Measurements from ENCODE around the gene JUNB.

The JUNB gene

DNA sequence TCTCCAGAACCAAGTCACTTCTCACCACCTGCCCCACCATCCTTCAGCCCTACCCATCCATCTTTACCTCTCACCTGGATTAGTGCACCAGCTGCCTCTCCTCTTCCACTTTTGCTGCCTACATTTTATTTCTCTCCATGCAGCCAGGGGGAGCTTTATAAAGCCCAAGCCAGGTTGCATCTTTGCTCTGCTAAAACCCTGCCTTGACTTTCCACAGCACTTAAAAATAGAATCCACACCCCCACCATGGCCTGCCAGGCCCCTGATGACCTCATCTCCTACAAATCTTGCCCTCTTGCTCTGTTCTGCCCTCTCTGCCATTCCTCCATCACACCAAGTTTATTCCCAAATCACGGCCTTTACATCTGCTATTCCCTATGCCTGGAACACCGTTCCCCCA is 17.7 kb upstream of the JUNB start:
- in situ Hi-C loops (cut with MboI; ENCODE audit: low sequenced_read_pairs) = no loop called here

DNA sequence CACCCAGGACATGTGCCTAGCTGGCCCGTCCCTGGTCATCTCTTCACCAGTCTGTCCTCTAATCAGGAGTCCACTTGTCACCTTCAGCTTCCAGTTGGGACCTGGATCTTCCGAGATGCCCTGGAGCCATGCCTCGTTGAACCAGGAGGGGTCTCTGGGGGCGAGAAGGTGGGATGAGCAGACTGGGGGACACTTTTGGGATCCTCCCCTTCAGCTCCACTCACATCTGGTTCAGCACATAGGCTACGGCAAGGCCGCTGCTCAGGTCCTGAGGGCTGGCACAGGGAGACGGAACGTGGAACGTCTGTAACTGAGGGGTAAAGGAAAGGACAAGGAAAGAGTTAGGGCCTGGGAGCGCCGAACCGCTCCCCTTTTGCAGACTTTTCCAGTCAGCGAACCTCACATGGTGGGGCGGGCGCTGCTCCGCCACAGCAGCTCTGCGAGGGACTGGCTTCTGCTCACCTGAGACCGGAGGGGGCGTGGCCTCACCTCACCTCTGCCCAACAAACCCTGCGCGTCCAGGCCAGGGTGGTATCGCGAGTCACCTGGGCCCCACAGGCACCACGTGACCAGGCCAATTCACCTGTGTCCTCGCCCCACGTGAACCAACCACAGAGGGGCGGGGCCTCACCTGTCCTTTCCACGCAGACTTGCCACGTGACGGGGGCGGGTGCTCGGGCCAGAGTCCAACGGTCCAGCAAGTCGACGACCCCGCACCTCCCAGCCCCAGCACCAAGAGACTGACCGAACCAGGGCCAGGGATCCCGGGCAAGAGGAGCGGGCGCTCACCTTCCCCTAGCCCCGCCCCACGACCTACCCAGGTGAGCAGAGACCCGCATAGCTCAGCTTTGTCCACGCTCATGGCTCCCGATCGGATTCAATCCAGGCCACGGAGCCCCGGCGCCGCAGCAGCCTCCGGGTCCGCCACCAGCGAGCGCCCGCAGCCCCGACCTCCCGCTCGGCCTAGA is 16.4 kb upstream of the JUNB start, which contains the start of gene HOOK2:
Gene HOOK2 (minus strand): TSS at position 965 of the 968 bp plus-strand sequence. CDS start 103 bp downstream, at position 862.
- in situ Hi-C loops (cut with MboI; ENCODE audit: low sequenced_read_pairs) = no loop called here

DNA sequence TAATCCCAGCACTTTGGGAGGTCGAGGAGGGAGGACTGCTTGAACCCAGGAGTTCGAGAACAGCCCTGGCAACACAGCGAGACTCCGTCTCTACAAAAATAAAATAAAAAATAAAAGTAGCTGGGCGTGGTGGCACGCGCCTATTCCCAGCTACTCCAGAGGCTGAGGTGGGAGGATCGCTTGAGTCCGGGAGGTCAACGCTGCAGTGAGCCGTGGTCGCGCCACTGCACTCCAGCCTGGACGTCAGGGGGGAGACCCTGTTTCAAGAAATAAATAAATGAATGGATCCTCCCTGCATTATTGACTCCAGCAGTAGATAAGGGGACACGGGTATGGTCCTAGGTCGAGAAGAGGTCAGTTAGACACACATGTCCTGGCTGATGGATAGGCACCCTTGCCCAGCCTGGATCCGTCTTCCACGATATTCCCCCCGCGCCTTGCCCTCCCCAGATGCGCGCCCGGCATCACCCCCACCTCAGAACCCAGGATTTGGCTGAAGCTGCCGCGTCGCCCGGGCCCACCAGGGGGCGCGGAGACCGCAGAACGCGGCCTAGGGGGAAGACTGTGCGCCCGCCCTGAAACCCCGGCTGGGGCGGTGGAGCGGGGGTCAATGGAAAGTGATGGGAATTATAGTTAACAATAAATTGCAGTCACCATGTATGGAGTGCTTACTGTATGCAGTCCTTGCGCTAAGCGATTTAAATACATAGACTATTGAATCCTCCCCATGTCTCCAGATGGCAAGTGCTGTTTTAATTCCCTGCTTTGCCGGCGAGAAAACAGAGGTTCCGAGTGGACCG is 13.9 kb upstream of the JUNB start:
- in situ Hi-C loops (cut with MboI; ENCODE audit: low sequenced_read_pairs) = no loop called here

DNA sequence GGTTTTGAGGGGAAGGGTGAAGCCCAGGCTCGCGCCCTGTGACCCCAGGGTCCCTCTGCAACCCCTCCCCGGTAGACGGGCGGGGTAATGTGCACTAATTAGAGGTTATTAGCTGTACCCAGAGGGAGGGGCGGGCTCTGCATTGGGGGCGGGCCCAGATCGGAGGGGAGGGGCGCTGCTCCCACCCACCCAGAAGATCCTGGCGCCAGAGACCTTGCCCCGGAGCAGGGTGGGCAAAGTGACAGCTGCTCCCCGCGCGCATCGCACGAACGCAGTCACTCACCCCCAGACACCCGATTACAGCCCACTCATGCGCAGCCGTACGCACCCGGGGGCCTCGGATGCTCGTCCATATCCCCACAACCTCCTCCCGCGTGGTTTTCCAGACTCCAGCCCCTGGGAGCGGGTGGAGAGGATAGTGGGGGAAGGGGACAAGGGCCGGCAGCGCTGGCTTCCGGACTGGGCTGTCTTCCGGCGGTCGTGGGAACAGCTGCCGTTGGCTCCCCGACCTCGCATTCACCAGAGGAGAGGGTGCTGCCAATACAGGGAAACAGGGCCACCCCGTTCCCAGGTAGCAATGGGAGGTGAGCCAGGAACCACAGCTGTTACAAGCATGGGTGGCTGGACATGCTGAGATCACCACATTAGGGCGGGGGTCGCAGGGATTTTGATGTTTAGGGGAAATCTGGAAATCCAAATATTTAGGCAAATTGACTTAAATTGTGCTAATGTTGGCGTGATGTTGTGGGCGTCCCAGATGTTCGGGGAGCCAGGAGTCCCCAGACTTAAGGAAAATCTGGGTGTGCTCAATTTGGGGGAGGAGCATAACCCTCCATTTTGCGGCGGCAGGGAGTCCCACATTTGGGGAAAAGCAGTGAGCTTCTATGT is 13.0 kb upstream of the JUNB start:
- in situ Hi-C loops (cut with MboI; ENCODE audit: low sequenced_read_pairs) = no loop called here

DNA sequence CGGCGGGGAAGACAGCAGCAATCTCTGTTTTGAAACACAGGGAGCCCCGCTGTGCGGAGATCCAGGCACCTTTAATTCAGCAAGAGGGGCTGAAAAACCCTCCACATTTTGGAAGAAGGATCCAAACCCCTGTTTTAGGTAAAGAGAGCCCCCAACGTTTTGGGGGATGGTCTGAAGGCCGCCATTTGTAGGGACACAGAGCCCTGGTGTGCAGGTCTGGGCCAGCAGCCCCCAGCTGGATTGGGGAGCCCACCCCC is 12.5 kb upstream of the JUNB start:
- in situ Hi-C loops (cut with MboI; ENCODE audit: low sequenced_read_pairs) = no loop called here

DNA sequence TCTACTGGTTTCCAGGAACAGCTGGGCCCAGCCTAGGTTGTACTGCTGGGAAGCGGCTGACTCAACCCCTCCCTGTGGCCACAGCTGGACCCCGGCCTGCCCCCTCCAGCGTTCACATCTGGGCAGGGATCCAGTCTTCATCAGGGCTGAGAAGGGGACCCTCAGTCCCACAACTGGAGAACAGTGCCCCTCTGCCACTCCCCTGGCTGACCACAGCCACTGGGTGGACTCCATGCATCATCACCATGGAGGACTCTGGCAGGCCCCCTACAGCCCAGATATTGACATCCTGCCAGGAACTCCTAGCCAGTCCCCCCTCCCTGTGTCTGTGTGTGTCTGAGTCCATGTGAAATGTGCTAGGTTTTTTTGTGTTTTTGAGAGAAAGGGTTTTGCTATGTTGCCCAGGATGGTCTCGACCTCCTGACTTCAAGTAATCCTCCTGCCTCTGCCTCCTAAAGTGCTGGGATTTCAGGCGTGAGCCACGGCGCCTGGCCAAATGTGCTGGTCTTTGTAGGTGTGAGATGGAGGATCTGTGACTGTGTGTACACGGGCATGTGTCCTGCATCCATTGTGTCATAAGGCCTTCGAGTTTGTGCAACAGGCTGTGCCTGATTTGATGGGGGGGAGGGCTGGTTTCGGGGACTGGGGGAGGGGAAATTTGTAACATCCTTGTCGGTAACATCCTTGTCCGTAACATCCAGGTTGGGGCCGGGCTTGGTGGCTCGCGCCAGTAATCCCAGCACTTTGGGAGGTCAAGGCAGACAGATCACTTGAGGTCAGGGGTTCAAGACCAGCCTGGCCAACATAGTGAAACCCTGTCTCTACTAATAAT is 11.9 kb upstream of the JUNB start:
- in situ Hi-C loops (cut with MboI; ENCODE audit: low sequenced_read_pairs) = no loop called here

DNA sequence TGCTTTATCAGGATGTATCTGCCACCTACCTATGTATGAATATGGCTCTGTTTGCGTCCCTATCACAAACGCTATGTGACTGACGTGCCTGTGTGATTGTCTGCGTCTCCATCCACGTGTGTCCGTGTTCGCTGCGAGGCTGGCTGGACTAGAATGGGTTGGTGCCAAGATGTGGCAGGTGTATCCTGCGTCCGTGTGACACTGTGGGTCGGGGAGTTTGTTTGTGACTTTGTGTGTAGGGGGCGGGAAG is 9.2 kb upstream of the JUNB start:
- in situ Hi-C loops (cut with MboI; ENCODE audit: low sequenced_read_pairs) = no loop called here

DNA sequence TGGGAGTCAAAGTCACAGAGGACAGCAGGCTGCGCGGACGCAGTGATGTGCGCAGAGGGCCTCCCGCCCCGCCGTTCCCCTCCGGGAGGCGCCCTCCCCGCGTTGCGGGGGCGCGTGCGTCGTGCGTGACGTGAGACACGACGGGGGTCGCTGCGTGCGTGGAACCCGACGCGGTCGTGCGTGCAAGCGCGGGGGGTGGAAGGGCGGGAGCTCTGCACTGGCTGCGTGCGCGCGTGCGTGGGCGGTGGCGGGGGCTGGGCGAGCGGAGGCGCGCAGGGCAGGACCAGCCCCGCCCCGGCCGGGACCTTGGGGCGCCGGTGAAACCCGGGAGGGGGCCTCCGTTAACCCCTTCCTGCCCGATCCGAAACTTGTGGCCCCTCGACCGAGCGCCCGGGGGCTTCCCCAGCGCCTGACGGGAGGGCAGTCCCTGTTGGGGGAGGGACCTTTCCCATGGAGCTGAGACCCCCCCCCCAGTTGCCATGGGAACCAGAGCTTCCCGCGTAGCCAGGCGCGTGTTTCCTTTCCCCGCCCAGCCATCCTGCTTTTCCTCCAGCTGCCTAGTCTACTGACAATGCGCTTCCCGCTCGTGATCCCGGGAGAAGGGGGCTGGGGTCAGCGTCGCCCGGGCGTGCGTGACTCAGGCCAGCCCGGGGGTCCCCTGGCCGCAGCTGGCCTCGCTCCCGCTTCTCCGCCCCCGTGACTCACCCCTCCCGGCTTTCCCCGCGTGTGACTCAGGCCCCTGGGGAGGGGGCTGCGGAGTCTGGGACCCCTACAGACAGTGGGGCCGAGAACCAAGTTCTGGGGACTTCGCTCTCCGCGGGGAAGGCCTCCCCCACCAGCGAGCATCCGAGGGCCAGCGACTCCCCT is 8.6 kb upstream of the JUNB start:
- in situ Hi-C loops (cut with MboI; ENCODE audit: low sequenced_read_pairs) = no loop called here

DNA sequence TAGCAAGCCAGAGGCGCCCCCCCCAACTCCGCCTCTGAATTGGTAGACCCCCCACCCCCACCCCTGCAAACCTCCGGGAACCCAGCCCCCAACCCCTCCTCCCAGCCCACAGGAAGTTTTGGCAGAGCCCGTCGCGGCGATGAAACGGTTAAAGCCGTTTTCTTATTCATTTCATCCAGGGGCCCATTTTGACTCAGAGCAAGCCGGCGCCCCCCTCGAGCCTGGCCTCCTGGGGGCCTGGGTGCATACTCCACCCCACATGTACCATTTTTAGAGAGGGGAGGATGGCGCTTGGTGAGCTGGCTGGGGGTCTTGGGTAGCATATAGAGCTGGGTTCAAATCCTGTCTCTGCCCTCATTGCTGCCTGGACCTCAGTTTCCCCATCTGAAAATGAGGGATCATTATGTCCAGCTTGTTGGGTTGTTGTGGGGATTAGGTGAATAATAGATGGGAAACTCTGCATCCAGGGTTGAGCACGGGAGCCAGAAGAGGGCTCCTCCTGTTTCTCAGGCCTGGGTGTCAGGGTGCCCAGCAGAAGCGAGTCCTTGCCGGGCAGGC is 7.9 kb upstream of the JUNB start:
- in situ Hi-C loops (cut with MboI; ENCODE audit: low sequenced_read_pairs) = no loop called here

DNA sequence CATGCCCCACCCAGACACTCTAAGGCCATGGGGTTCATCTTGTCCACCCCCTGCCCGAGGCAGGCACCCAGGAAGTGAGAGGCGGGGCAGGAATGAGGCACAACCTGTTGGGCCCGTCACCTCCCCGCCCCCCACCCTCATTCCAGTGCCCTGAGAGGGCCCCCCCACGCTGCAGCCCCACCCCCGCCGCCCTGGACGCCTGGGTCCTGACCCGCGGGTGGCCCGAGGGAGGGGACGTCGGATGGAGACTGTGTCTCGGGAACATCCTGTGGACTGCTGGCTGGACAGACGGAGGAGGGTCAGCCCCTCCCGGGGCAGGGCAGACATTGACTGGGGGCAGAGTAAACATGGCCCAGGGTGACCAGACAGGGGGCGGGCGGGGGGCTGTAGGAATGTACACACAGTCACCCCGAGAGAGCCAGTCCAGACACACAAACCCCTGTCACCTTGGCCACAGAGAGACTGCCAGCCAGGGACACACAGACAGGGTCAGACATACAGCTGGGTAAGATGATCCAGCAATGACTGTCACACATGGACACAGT is 7.4 kb upstream of the JUNB start:
- in situ Hi-C loops (cut with MboI; ENCODE audit: low sequenced_read_pairs) = no loop called here

DNA sequence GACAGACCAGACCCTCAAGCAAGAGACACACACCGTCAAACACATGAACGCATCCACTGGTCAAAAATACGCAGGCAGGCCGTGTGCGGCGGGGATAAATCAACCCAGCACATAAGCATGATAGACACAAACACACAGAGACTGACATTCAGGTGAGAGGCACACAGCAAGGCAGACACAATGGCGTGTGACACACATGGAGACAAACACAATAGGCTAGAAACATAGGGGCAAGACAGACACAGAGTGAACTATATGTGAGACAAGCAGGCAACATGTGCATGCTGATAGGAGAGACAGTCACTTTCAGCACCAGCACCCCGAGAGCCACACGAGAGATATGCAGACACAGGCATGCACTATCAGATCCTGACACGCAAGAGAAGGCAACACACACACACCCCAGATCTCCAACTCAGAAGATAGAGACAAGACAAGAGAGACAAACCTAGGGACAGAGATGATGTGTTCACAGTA is 6.9 kb upstream of the JUNB start:
- in situ Hi-C loops (cut with MboI; ENCODE audit: low sequenced_read_pairs) = no loop called here

DNA sequence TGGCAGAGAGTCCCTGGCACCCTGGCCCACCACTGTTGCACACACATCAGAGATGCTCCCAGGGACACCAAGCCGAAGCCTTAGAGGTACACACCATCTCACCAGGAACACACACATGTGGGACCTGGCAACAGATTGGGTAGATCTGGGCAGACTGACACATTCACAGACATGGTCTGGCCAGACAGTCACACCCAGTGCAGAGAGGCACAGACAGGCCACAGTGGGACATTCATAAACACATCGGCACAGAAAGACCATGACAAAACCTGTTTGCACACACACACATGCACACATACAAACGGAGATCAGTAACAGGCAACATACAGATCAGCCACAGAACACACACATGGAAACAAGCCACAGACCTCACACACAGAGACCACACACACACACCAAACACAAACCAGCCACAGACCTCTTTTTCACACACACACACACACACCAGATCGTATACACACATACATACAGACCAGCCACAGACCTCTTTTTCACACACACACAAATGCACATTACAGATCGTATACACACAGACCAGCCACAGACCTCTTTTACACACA is 6.3 kb upstream of the JUNB start:
- in situ Hi-C loops (cut with MboI; ENCODE audit: low sequenced_read_pairs) = no loop called here

DNA sequence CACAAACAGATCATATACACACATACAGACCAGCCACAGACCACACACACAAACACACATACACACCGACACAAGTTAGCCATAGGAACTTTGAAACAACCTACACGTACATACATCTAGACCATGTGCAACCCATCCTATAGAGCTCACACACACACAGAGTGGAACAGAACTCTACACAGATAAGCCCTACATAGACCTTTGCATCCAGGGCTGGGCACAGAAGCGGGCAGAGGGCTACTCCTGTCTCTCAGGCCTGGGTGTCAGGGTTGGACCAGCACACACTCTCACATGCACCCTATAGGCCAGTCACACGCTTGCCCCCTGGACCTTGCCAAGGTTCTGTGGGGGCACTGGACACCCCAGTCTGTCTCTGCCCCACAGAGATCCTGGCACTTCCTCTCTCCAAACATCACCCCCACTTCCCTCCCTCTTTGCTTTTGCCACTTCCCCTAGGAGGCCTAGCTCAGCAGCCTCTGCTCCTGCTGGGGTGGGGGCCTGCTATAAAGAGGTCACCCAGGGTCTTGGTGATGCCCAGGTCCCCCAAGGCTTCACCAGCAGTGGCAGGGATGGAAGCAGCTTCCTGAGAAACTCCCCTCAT is 5.8 kb upstream of the JUNB start:
- in situ Hi-C loops (cut with MboI; ENCODE audit: low sequenced_read_pairs) = no loop called here

DNA sequence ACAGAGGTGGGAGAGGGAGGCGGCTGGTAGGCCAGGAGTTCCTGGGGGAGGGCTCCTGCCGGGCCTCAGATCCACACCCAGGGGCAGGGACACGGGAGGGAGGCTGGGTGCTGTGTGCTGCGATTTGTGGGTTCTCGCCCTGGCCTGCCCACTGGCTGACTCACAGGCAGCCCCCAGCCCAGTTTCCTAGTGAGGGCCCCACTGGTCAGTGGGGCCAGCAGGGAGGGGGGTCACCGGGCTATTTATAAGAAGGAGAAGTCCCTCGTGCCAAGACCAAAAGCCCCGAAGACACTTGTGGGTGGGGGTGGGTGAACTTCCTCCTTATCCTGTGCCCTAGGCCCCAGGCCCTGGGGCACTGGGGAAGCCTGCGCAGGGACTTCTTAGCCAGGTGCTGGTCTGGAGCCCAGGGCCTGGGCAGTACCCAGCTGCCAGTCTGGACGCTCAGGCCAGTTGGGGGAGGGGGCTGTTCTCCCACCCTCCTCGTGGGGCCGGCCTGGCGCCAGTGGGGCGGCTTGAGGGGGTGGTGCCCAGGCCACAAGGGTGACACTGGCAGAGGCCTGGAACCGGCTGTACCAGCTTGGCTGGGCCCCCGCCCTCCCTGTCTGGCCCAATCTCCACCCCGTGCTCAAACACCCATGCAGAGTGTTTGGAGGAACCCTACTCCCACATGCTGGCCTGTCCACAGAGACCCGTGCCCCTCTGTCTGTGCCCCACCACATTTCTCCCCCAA is 5.0 kb upstream of the JUNB start:
- in situ Hi-C loops (cut with MboI; ENCODE audit: low sequenced_read_pairs) = no loop called here

DNA sequence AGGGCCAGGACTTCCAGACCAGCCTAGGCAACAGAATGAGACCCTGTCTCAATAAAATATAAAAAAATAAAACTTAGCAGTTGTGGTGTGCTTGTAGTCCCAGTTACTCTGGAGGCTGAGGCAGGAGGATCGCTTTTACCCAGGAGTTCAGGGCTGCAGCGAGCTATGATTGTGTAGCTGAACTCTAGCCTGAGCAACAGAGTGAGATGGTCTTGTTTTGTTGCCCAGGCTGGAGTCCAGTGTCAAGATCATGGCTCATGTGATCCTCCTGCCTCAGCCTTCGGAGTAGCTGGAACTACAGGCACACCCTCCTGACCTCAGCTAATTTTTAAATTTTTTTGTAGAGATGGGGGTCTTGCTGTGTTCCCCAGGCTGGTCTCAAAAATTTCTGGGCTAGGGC is 4.3 kb upstream of the JUNB start:
- in situ Hi-C loops (cut with MboI; ENCODE audit: low sequenced_read_pairs) = no loop called here

DNA sequence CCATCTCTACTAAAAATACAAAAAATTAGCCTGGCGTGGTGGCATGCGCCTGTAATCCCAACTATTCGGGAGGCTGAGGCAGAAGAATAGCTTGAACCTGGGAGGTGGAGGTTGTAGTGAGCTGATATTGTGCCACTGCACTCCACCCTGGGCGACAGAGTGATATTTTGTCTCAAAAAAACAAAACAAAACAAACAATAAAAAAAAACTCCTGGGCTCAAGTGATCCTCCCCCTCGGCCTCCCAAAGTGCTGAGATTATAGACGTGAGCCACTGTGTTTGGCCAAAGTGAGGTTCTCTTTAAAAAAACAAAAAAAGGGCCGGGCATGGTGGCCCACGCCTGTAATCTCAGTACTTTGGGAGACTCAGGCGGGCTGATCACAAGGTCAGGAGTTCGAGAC is 3.8 kb upstream of the JUNB start:
- in situ Hi-C loops (cut with MboI; ENCODE audit: low sequenced_read_pairs) = no loop called here

DNA sequence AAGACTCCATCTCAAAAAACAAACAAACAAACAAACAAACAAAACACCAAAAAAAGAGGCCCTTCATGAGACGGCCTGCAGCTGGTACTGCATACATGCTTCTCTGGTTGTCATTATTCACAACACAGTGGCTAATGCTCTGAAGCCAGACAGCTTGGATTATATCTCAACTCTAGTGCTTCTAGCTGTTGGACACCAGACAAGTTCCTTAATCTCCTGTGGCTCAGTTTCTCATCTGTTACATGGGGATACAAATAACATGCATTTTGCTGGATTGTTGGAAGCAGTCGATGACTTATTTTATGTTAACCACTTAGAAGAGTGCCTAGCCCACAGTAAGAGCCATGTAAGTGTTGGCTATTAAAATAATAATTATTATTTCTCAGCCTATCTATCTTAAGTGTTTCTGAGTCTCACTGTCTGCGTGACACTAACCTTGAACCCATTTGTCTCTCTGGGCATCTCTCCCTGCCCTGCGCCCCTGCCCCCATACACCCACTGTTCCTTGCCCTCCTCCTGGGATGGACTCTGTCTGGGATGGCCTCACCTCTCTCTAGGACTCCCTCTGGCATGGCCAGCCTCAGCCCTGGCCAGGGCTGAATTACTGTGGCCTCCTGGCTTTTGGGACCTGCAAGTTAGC is 3.1 kb upstream of the JUNB start:
- in situ Hi-C loops (cut with MboI; ENCODE audit: low sequenced_read_pairs) = no loop called here
